ENCODE results near the gene DVL3. TPM values are rescaled to one million over a fixed set of nuclear protein-coding genes. Genes with fewer than 3 reads are reported as not detected.
A peak's percentile ranks its signal among the peaks of the same experiment; 100 is the strongest.
"Not testable (repeated sequence)": the region's sequence is repeated elsewhere in the genome, so short reads cannot be mapped to it uniquely, and the experiment has no call there.

The DVL3 gene
- total RNA-seq, 2 experiments from 2014 or later: 24.9 to 29.6 TPM

- H3K27ac Mint-ChIP-seq: peak within 1 kb of the TSS; percentile 92
- peaks cover 18% of the 10 kb centered on the region for H3K36me3 Mint-ChIP-seq (ENCODE audit: low read depth)
- no peaks in the 10 kb centered on the region for H3K27me3 Mint-ChIP-seq
- peaks cover 29% of the 10 kb centered on the region for H3K4me1 Mint-ChIP-seq
- H3K4me3 Mint-ChIP-seq: peak within 1 kb of the TSS; percentile 97
- H3K9me3 Mint-ChIP-seq (ENCODE audit: low read depth): no peaks in the 10 kb centered on the region
- POLR2A ChIA-PET: no interaction called here
- peak; percentile 90 for ATAC-seq
- intact Hi-C loops (cut with DNase I, micrococcal nuclease): loop anchor here (1.0 to 10.0 kb wide), 11 partner anchors 19 to 498 kb away; partner anchors contain the start of genes ABCF3 (in 2 of the 2), AP2M1 (in 2 of the 2), DVL3 (in 2 of the 2) and EEF1AKMT4 (in 2 of the 2)
- peak; percentile 93 for DNase-seq
- CTCF ChIA-PET: interaction anchor here (0.9 to 3.0 kb wide), 4 partner anchors 9 to 242 kb away, joined by 3 to 11 read pairs (median 4); no protein-coding TSS in a partner anchor
These were observed 19.8 kb upstream of the DVL3 start, which contains the start of gene EIF2B5 for GRCh38 chr3:184135149-184135910. Gene EIF2B5, plus strand, starts transcription at chr3:184135358. Its CDS starts 28 bp downstream, at chr3:184135386.

- ChIA-PET POLR2A (no interaction called here), CTCF (interaction anchor here (0.9 to 3.0 kb wide), 3 partner anchors 9 to 243 kb away, joined by 4 to 11 read pairs (median 4); no protein-coding TSS in a partner anchor)
- no peak for DNase-seq
- Mint-ChIP-seq H3K27ac (peak overlapping the region; percentile 92), H3K4me1 (peaks cover 29% of the 10 kb centered on the region), H3K4me3 (peak overlapping the region; percentile 97), H3K36me3 (ENCODE audit: low read depth) (peaks cover 20% of the 10 kb centered on the region), H3K27me3 (no peaks in the 10 kb centered on the region), H3K9me3 (ENCODE audit: low read depth) (no peaks in the 10 kb centered on the region)
- intact Hi-C loops (cut with DNase I, micrococcal nuclease): loop anchor here (1.0 to 10.0 kb wide), 11 partner anchors 19 to 499 kb away; partner anchors contain the start of genes ABCF3 (in 2 of the 2), AP2M1 (in 2 of the 2), DVL3 (in 2 of the 2) and EEF1AKMT4 (in 2 of the 2)
- no peak for ATAC-seq
These were observed 19.3 kb upstream of the DVL3 start for GRCh38 chr3:184135911-184136260.

GRCh38 chr3:184140436-184140835, 14.7 kb upstream of the DVL3 start:
- no peaks in the 10 kb centered on the region for H3K27me3 Mint-ChIP-seq
- no peaks in the 10 kb centered on the region for H3K9me3 Mint-ChIP-seq (ENCODE audit: low read depth)
- H3K27ac Mint-ChIP-seq: no peak overlapping the region
- CTCF ChIA-PET: no interaction called here
- DNase-seq (no peak), ATAC-seq (no peak)
- POLR2A ChIA-PET: no interaction called here
- peaks cover 21% of the 10 kb centered on the region for H3K4me1 Mint-ChIP-seq
- H3K4me3 Mint-ChIP-seq: no peak overlapping the region
- intact Hi-C loops (cut with DNase I, micrococcal nuclease): loop anchor here in 1 of 2 experiments (1.0 kb wide), 1 partner anchor 47 kb away; no protein-coding TSS in a partner anchor
- H3K36me3 Mint-ChIP-seq (ENCODE audit: low read depth): peaks cover 57% of the 10 kb centered on the region

- Mint-ChIP-seq H3K9me3 (ENCODE audit: low read depth) (no peaks in the 10 kb centered on the region), H3K27me3 (no peaks in the 10 kb centered on the region), H3K27ac (no peak overlapping the region), H3K4me1 (peaks cover 8% of the 10 kb centered on the region), H3K4me3 (no peak overlapping the region), H3K36me3 (ENCODE audit: low read depth) (peaks cover 57% of the 10 kb centered on the region)
- intact Hi-C loops (cut with DNase I, micrococcal nuclease): no loop called here
- no peak for ATAC-seq
- CTCF ChIA-PET: no interaction called here
- POLR2A ChIA-PET: no interaction called here
- DNase-seq: no peak
These were observed 13.0 kb upstream of the DVL3 start for GRCh38 chr3:184142199-184142598.

- intact Hi-C loops (cut with DNase I, micrococcal nuclease): no loop called here
- DNase-seq: no peak
- ChIA-PET POLR2A (no interaction called here), CTCF (no interaction called here)
- Mint-ChIP-seq H3K9me3 (ENCODE audit: low read depth) (no peaks in the 10 kb centered on the region), H3K36me3 (ENCODE audit: low read depth) (peaks cover 49% of the 10 kb centered on the region), H3K4me3 (no peak overlapping the region), H3K4me1 (no peaks in the 10 kb centered on the region), H3K27me3 (no peaks in the 10 kb centered on the region), H3K27ac (no peak overlapping the region)
- no peak for ATAC-seq
These were observed 11.8 kb upstream of the DVL3 start for GRCh38 chr3:184143327-184143726.

- ATAC-seq: no peak
- intact Hi-C loops (cut with DNase I, micrococcal nuclease): no loop called here
- ChIA-PET POLR2A (interaction anchor here (0.9 kb wide), 1 partner anchor 9 kb away, joined by 3 read pairs; no protein-coding TSS in a partner anchor), CTCF (interaction anchor here (1.0 to 1.9 kb wide), 6 partner anchors 9 to 143 kb away, joined by 3 to 11 read pairs (median 5); partner anchors contain the start of genes EEF1AKMT4 and EIF2B5)
- H3K4me3 Mint-ChIP-seq: no peak overlapping the region
- no peaks in the 10 kb centered on the region for H3K4me1 Mint-ChIP-seq
- H3K36me3 Mint-ChIP-seq (ENCODE audit: low read depth): peaks cover 49% of the 10 kb centered on the region
- no peak for DNase-seq
- no peaks in the 10 kb centered on the region for H3K27me3 Mint-ChIP-seq
- no peak overlapping the region for H3K27ac Mint-ChIP-seq
- no peaks in the 10 kb centered on the region for H3K9me3 Mint-ChIP-seq (ENCODE audit: low read depth)
These were observed 10.7 kb upstream of the DVL3 start for GRCh38 chr3:184144505-184144904.

- H3K36me3 Mint-ChIP-seq (ENCODE audit: low read depth): peaks cover 47% of the 10 kb centered on the region
- ChIA-PET CTCF (interaction anchor here (0.6 to 1.9 kb wide), 12 partner anchors 9 to 378 kb away, joined by 3 to 11 read pairs (median 3); partner anchors contain the start of genes ABCF3, EEF1AKMT4 and EIF2B5), POLR2A (interaction anchor here (0.9 kb wide), 1 partner anchor 9 kb away, joined by 3 read pairs; no protein-coding TSS in a partner anchor)
- peak; percentile 81 for ATAC-seq
- H3K4me1 Mint-ChIP-seq: no peaks in the 10 kb centered on the region
- intact Hi-C loops (cut with DNase I, micrococcal nuclease): loop anchor here in 1 of 2 experiments (1.0 kb wide), 1 partner anchor 144 kb away; no protein-coding TSS in a partner anchor
- DNase-seq: peak; percentile 59
- H3K4me3 Mint-ChIP-seq: no peak overlapping the region
- H3K9me3 Mint-ChIP-seq (ENCODE audit: low read depth): no peaks in the 10 kb centered on the region
- H3K27me3 Mint-ChIP-seq: no peaks in the 10 kb centered on the region
- H3K27ac Mint-ChIP-seq: no peak overlapping the region
These were observed 10.1 kb upstream of the DVL3 start for GRCh38 chr3:184145111-184145524.

GRCh38 chr3:184145751-184146270, 9.4 kb upstream of the DVL3 start:
- intact Hi-C loops (cut with DNase I, micrococcal nuclease): loop anchor here in 1 of 2 experiments (1.0 kb wide), 1 partner anchor 143 kb away; no protein-coding TSS in a partner anchor
- ATAC-seq: no peak
- Mint-ChIP-seq H3K4me1 (no peaks in the 10 kb centered on the region), H3K4me3 (no peak overlapping the region), H3K9me3 (ENCODE audit: low read depth) (no peaks in the 10 kb centered on the region), H3K27ac (no peak overlapping the region), H3K27me3 (no peaks in the 10 kb centered on the region), H3K36me3 (ENCODE audit: low read depth) (peaks cover 43% of the 10 kb centered on the region)
- CTCF ChIA-PET: interaction anchor here (0.6 to 1.9 kb wide), 9 partner anchors 10 to 379 kb away, joined by 3 to 11 read pairs (median 4); partner anchors contain the start of genes ABCF3 and EIF2B5
- POLR2A ChIA-PET: no interaction called here
- no peak for DNase-seq

- Mint-ChIP-seq H3K4me3 (no peak overlapping the region), H3K4me1 (no peaks in the 10 kb centered on the region), H3K36me3 (ENCODE audit: low read depth) (peaks cover 23% of the 10 kb centered on the region), H3K9me3 (ENCODE audit: low read depth) (no peaks in the 10 kb centered on the region), H3K27ac (no peak overlapping the region), H3K27me3 (no peaks in the 10 kb centered on the region)
- ATAC-seq (no peak), DNase-seq (no peak)
- POLR2A ChIA-PET: no interaction called here
- intact Hi-C loops (cut with DNase I, micrococcal nuclease): no loop called here
- CTCF ChIA-PET: no interaction called here
These were observed 7.1 kb upstream of the DVL3 start for GRCh38 chr3:184148076-184148475.

GRCh38 chr3:184149123-184149522, 6.1 kb upstream of the DVL3 start:
- ChIA-PET CTCF (interaction anchor here (0.7 kb wide), 2 partner anchors 101 to 254 kb away, joined by 3 to 4 read pairs; partner anchors contain the start of gene EEF1AKMT4), POLR2A (interaction anchor here (0.6 kb wide), 1 partner anchor 106 kb away, joined by 4 read pairs; no protein-coding TSS in a partner anchor)
- H3K27ac Mint-ChIP-seq: no peak overlapping the region
- peaks cover 2% of the 10 kb centered on the region for H3K4me1 Mint-ChIP-seq
- H3K27me3 Mint-ChIP-seq: no peaks in the 10 kb centered on the region
- no peaks in the 10 kb centered on the region for H3K9me3 Mint-ChIP-seq (ENCODE audit: low read depth)
- intact Hi-C loops (cut with DNase I, micrococcal nuclease): no loop called here
- ATAC-seq (no peak), DNase-seq (no peak)
- no peak overlapping the region for H3K4me3 Mint-ChIP-seq
- H3K36me3 Mint-ChIP-seq (ENCODE audit: low read depth): peaks cover 13% of the 10 kb centered on the region

- H3K4me1 Mint-ChIP-seq; H3K27ac Mint-ChIP-seq; CTCF ChIA-PET; H3K9me3 Mint-ChIP-seq (ENCODE audit: low read depth); intact Hi-C loops (cut with DNase I, micrococcal nuclease); H3K4me3 Mint-ChIP-seq; H3K27me3 Mint-ChIP-seq; DNase-seq; ATAC-seq; POLR2A ChIA-PET: not testable (repeated sequence)
- H3K36me3 Mint-ChIP-seq (ENCODE audit: low read depth): peaks cover 12% of the 10 kb centered on the region
These were observed 5.4 kb upstream of the DVL3 start for GRCh38 chr3:184149770-184150169.

Data from activated CD4-positive, alpha-beta T cell treated with anti-CD3 and anti-CD28 coated beads for 36 hours (primary cell).